HCT116 (cell line): ENCODE data around the gene PI4K2A. TPM values are rescaled to one million over a fixed set of nuclear protein-coding genes. Genes with fewer than 3 reads are reported as not detected.

Experiments
- ATAC-seq: fragments of 200-7000 bp; cut with Tn5 transposase; 2 replicates; pipeline ENCODE4 v1.9.1; 2020; ENCODE audit warnings: mild to moderate bottlenecking, moderate library complexity
- BruUV-seq: library from RNA; stranded (reverse); fragments of 400-500 nt; replicated peaks from 2 replicates; lab custom pipeline; 2021; lab: Mats Ljungman, UMichigan
- CTCF ChIA-PET: fragments of 300-600 bp; sonication (Branson Sonifier 250); formaldehyde crosslinking; loops from one replicate; lab custom pipeline; 2021; ENCODE audit warnings: antibody characterized with exemption; lab: Charles Lee
- POLR2A ChIA-PET: fragments of 300-600, 350-600 bp; sonication (Branson Sonifier 250); formaldehyde crosslinking; loops from one replicate; lab custom pipeline; 2021; ENCODE audit warnings: antibody characterized with exemption; lab: Charles Lee
- RAD21 ChIA-PET, 2 experiments: fragments of 300-600 bp; sonication (Branson Sonifier 250); formaldehyde crosslinking; loops; one replicate each; lab custom pipeline; 2023; ENCODE audit warnings: low total read pairs in 2 of 2; ENCODE audit not compliant: uncharacterized antibody in 2 of 2, unreplicated experiment in 2 of 2, low non-redundant PET in 1 of 2; lab: Charles Lee
- DNase-seq: peaks from one replicate; pipeline ENCODE4 v3.0.0-alpha.2; 2010; ENCODE audit warnings: low read depth, low spot score
- H2AFZ ChIP-seq: fragments of 200-600 bp; shearing (Covaris generic), sonication (generic); 2 replicates; pipeline ENCODE4 v1.6.1; 2017; ENCODE audit warnings: low read depth, mixed run types, mixed read lengths, antibody characterized with exemption, low read length; ENCODE audit not compliant: poor library complexity, severe bottlenecking
- H3K27ac ChIP-seq: 2 replicates; pipeline ENCODE4 v1.5.1; 2012; ENCODE audit warnings: low read depth, low read length
- H3K27me3 ChIP-seq: fragments of 200-600 bp; sonication (generic); 2 replicates; pipeline ENCODE4 v1.6.1; 2016; ENCODE audit warnings: mixed run types, low read length, mixed read lengths; ENCODE audit not compliant: insufficient read depth
- H3K36me3 ChIP-seq, 2 experiments: fragments of 200-500 bp in 1 of 2; fragments of 200-600 bp in 1 of 2; sonication (Bioruptor generic) in 1 of 2; sonication (generic) in 1 of 2; 2 replicates each; pipeline versions ENCODE4 v1.5.1 to v1.6.1; 2014 to 2016; ENCODE audit warnings: low read length in 2 of 2, inconsistent platforms in 1 of 2, mixed read lengths in 1 of 2, mixed run types in 1 of 2; ENCODE audit not compliant: insufficient read depth in 2 of 2, control insufficient read depth in 1 of 2
- H3K4me1 ChIP-seq, 2 experiments: fragments of 200-600 bp in 1 of 2; sonication (generic) in 1 of 2; 2 replicates each; pipeline versions ENCODE4 v1.5.1 to v1.6.1; 2012 to 2017; ENCODE audit warnings: low read length in 2 of 2, inconsistent platforms in 1 of 2, mild to moderate bottlenecking in 1 of 2, mixed read lengths in 1 of 2, mixed run types in 1 of 2, moderate library complexity in 1 of 2; ENCODE audit not compliant: insufficient read depth in 2 of 2, control insufficient read depth in 1 of 2
- H3K4me2 ChIP-seq: fragments of 200-600 bp; sonication (generic); 2 replicates; pipeline ENCODE4 v1.6.1; 2017; ENCODE audit warnings: mixed run types, low read length, mixed read lengths
- H3K4me3 ChIP-seq, 2 experiments: fragments of 200-600 bp in 1 of 2; sonication (generic) in 1 of 2; replicated peaks in 1 of 2; 2 replicates each; pipeline ENCODE4 v1.5.1; 2011 to 2016; ENCODE audit warnings: low read length in 2 of 2, control low read depth in 1 of 2, low read depth in 1 of 2, mild to moderate bottlenecking in 1 of 2, mixed read lengths in 1 of 2, mixed run types in 1 of 2
- H3K79me2 ChIP-seq: fragments of 200-600 bp; sonication (generic); 2 replicates; pipeline ENCODE4 v1.6.1; 2017; ENCODE audit warnings: mild to moderate bottlenecking, mixed run types, low read length, moderate library complexity, mixed read lengths; ENCODE audit not compliant: insufficient read depth
- H3K9ac ChIP-seq: fragments of 200-600 bp; sonication (generic); 2 replicates; pipeline ENCODE4 v1.6.1; 2016; ENCODE audit warnings: low read length, mixed read lengths
- H3K9me2 ChIP-seq: fragments of 200-600 bp; sonication (generic), shearing (Covaris generic); 2 replicates; pipeline ENCODE4 v1.6.1; 2017; ENCODE audit warnings: mixed run types, mild to moderate bottlenecking, moderate library complexity; ENCODE audit not compliant: insufficient read depth
- H3K9me3 ChIP-seq, 2 experiments: fragments of 200-500 bp in 1 of 2; fragments of 200-600 bp in 1 of 2; sonication (Bioruptor generic) in 1 of 2; sonication (generic) in 1 of 2; 2 replicates each; pipeline ENCODE4 v1.6.1; 2014 to 2017; ENCODE audit warnings: low read length in 2 of 2, mixed read lengths in 2 of 2, inconsistent platforms in 1 of 2, low read depth in 1 of 2, mild to moderate bottlenecking in 1 of 2, mixed run types in 1 of 2, moderate library complexity in 1 of 2; ENCODE audit not compliant: control insufficient read depth in 1 of 2, insufficient read depth in 1 of 2
- H4K20me1 ChIP-seq: fragments of 200-600 bp; sonication (generic), shearing (Covaris generic); 2 replicates; pipeline ENCODE4 v1.6.1; 2017; ENCODE audit warnings: mixed run types, mild to moderate bottlenecking, moderate library complexity; ENCODE audit not compliant: insufficient read depth
- CBX3 ChIP-seq: IDR thresholded peaks from 2 replicates; pipeline ENCODE4 v1.6.1; 2012; ENCODE audit warnings: low read depth
- CEBPB ChIP-seq: IDR thresholded peaks from 2 replicates; pipeline ENCODE4 v1.6.1; 2012; ENCODE audit warnings: low read depth
- EZH2 ChIP-seq: fragments of 200-600 bp; sonication (generic); IDR thresholded peaks from 2 replicates; pipeline ENCODE4 v1.6.1; 2017; ENCODE audit warnings: antibody characterized with exemption, mixed run types
- JUND ChIP-seq: IDR thresholded peaks from 2 replicates; pipeline ENCODE4 v1.6.1; 2012
- TCF7L2 ChIP-seq: IDR thresholded peaks from 2 replicates; pipeline ENCODE4 v1.7.0; 2011; ENCODE audit warnings: borderline replicate concordance, inconsistent platforms; ENCODE audit not compliant: insufficient read depth, insufficient read length; ENCODE audit errors: extremely low read depth
- YY1 ChIP-seq: IDR thresholded peaks from 2 replicates; pipeline ENCODE4 v1.6.1; 2011; ENCODE audit warnings: low read length, low read depth, moderate library complexity, mild to moderate bottlenecking; ENCODE audit not compliant: insufficient replicate concordance; ENCODE audit errors: extremely low read depth
- intact Hi-C: fragments of 100-400 bp; cut with micrococcal nuclease; formaldehyde crosslinking; loops from 2 replicates; pipeline ENCODE4 v1.10.0; 2022
- total RNA-seq: library from RNA; stranded (reverse); gene quantifications from one replicate; pipeline ENCODE4 v1.2.1, GENCODE V29; 2021; ENCODE audit not compliant: unreplicated experiment
- TF ChIP-seq, protein P1 (sequence below): IDR thresholded peaks from 2 replicates; pipeline ENCODE4 v1.6.1; 2011; ENCODE audit warnings: mild to moderate bottlenecking, low read length, moderate library complexity; ENCODE audit not compliant: insufficient replicate concordance; ENCODE audit errors: extremely low read depth
- TF ChIP-seq, protein P2 (sequence below): IDR thresholded peaks from 2 replicates; pipeline ENCODE4 v1.6.1; 2012

Gene PI4K2A
- total RNA-seq, 1 experiment from 2014 or later = 20.0 TPM

DNA sequence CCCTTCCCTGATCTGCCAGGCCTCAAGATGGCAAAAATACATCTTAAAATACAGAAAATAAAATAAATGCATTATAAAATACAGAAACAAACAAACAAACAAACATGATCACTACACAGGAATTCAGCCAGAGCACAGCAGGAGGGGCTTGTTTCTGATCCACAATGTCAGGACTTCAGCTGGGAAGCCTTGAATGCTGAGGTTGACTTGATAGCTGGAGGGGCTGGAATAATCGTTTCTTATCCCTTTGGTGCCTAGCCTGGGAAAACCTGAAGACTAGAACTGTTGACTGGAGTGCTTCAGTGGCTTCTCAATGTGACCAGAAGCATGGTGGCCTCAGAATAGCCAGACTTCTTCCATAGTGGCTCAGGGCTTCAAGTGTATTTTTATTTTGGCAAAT is 63.9 kb downstream of the PI4K2A start:
- CTCF ChIA-PET = interaction anchor here (1.1 kb wide), 1 partner anchor 27 kb away, joined by 3 read pairs; no protein-coding TSS in a partner anchor

DNA sequence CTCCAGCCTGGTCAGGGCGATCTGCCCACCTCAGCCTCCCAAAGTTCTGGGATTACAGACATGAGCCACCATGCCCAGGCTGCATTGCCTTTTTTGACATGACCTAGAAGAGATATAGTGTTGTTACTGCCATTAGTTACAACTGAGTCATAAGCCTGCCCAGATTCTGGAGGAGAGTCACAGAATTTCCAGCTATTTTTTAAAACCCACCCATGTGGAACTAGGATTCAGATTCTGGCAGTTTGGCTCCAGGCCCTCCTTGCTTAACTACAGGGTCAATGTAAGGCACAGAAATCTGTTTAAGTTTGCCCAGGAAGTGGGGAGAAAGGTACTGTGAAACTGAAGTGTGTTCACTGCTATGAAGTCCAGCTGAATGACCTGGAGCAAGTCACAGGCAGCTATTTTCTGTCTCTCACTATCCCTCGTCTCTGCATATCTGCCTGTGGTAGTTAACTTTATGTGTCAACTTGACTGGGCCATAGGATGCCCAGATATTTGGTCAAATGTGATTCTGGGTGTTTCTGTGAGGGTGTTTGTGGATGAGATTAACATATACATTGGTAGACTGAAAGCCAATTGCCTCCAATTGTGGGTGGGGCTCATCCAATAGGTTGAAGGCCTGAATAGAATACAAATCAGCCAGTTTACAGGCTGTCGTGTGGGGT is 64.7 kb downstream of the PI4K2A start:
- TF ChIP-seq YY1 = no peak
- no peak for TF ChIP-seq EZH2
- no peak for TF ChIP-seq CEBPB
- no peak for TF ChIP-seq CBX3
- no peak for TF ChIP-seq TCF7L2
- no peak overlapping the region for H3K4me3 ChIP-seq
- no peak overlapping the region for H3K27ac ChIP-seq
- no peaks in the 10 kb centered on the region for H3K9me2 ChIP-seq
- ChIA-PET RAD21 (no interaction called here), CTCF (interaction anchor here (1.1 kb wide), 1 partner anchor 26 kb away, joined by 3 read pairs; no protein-coding TSS in a partner anchor), POLR2A (interaction anchor here (1.2 kb wide), 1 partner anchor 18 kb away, joined by 3 read pairs; the partner anchor contains the start of gene AVPI1)
- peaks cover 7 to 23% of the 10 kb centered on the region in 2 experiments for H3K4me1 ChIP-seq
- H2AFZ ChIP-seq = no peak overlapping the region
- H3K27me3 ChIP-seq = no peaks in the 10 kb centered on the region
- H3K9me3 ChIP-seq = no peaks in the 10 kb centered on the region
- no peaks in the 10 kb centered on the region for H4K20me1 ChIP-seq
- no peaks in the 10 kb centered on the region for H3K79me2 ChIP-seq
- no peak overlapping the region for H3K4me2 ChIP-seq
- DNase-seq (no peak), ATAC-seq (no peak)
- intact Hi-C loops = no loop called here
- H3K36me3 ChIP-seq = no peaks in the 10 kb centered on the region
- no TSS peak for BruUV-seq
- H3K9ac ChIP-seq = no peak overlapping the region

More for the DNA sequence above, 63.9 kb downstream of the PI4K2A start:
- intact Hi-C loops = no loop called here
- H3K79me2 ChIP-seq = no peaks in the 10 kb centered on the region
- H3K9ac ChIP-seq = no peak overlapping the region
- H3K4me3 ChIP-seq = no peak overlapping the region
- TF ChIP-seq, protein P1, sequence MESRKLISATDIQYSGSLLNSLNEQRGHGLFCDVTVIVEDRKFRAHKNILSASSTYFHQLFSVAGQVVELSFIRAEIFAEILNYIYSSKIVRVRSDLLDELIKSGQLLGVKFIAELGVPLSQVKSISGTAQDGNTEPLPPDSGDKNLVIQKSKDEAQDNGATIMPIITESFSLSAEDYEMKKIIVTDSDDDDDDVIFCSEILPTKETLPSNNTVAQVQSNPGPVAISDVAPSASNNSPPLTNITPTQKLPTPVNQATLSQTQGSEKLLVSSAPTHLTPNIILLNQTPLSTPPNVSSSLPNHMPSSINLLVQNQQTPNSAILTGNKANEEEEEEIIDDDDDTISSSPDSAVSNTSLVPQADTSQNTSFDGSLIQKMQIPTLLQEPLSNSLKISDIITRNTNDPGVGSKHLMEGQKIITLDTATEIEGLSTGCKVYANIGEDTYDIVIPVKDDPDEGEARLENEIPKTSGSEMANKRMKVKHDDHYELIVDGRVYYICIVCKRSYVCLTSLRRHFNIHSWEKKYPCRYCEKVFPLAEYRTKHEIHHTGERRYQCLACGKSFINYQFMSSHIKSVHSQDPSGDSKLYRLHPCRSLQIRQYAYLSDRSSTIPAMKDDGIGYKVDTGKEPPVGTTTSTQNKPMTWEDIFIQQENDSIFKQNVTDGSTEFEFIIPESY = no peak
- TF ChIP-seq, protein P2, sequence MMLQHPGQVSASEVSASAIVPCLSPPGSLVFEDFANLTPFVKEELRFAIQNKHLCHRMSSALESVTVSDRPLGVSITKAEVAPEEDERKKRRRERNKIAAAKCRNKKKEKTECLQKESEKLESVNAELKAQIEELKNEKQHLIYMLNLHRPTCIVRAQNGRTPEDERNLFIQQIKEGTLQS = no peak
- no peak for TF ChIP-seq JUND
- H3K27me3 ChIP-seq = no peaks in the 10 kb centered on the region
- H3K9me3 ChIP-seq = no peaks in the 10 kb centered on the region
- H3K36me3 ChIP-seq = no peaks in the 10 kb centered on the region
- H3K27ac ChIP-seq = no peak overlapping the region
- ATAC-seq (no peak), DNase-seq (no peak)
- BruUV-seq = no TSS peak
- ChIA-PET POLR2A (interaction anchor here (1.2 kb wide), 1 partner anchor 17 kb away, joined by 3 read pairs; the partner anchor contains the start of gene AVPI1), RAD21 (no interaction called here)
- H4K20me1 ChIP-seq = no peaks in the 10 kb centered on the region
- no peak overlapping the region for H3K4me2 ChIP-seq
- H3K9me2 ChIP-seq = no peaks in the 10 kb centered on the region
- peaks cover 4 to 17% of the 10 kb centered on the region in 2 experiments for H3K4me1 ChIP-seq
- H2AFZ ChIP-seq = no peak overlapping the region
